GM12878 (cell line): ENCODE measurements around the gene CSNK1G2. TPM values are rescaled to one million over a fixed set of nuclear protein-coding genes. Genes with fewer than 3 reads are reported as not detected.
A peak's percentile ranks its signal among the peaks of the same experiment; 100 is the strongest.

ENCODE experiments used
- HDAC6 ChIP-seq: fragments of 200-600 bp; sonication (generic); IDR thresholded peaks from one replicate; pipeline ENCODE4 v1.8.0; 2017; ENCODE audit warnings: antibody characterized with exemption; ENCODE audit not compliant: unreplicated experiment
- MLLT1 ChIP-seq: fragments of 450-650 bp; IDR thresholded peaks from 2 replicates; pipeline ENCODE4 v1.6.1; 2016; ENCODE audit warnings: mild to moderate bottlenecking
- NFIC ChIP-seq: IDR thresholded peaks from 2 replicates; pipeline ENCODE4 v1.6.1; 2012; ENCODE audit warnings: low read depth, mild to moderate bottlenecking, inconsistent platforms, low read length, moderate library complexity
- RUNX3 ChIP-seq: IDR thresholded peaks from 2 replicates; pipeline ENCODE4 v1.6.1; 2012; ENCODE audit warnings: low read length, inconsistent platforms
- SPI1 ChIP-seq: IDR thresholded peaks from 2 replicates; pipeline ENCODE4 v1.6.1; 2011; ENCODE audit warnings: low read depth, mild to moderate bottlenecking, low read length, moderate library complexity, borderline replicate concordance; ENCODE audit not compliant: insufficient read depth
- ZNF384 ChIP-seq: IDR thresholded peaks from 2 replicates; pipeline ENCODE4 v1.6.1; 2012; ENCODE audit warnings: low read depth, mild to moderate bottlenecking, low read length, improper control_type of control experiment, borderline replicate concordance
- ZNF687 ChIP-seq: fragments of 450-650 bp; IDR thresholded peaks from 2 replicates; pipeline ENCODE4 v1.6.1; 2017; ENCODE audit warnings: mild to moderate bottlenecking, moderate library complexity
- polyA plus RNA-seq, 11 experiments: library from polyadenylated mRNA; depleted of rRNA in 4 of 11; unstranded in 6 of 11; stranded (reverse) in 5 of 11; fragments of >200 nt; fragmentation: Nextera tagmentation in 4 of 11; fragmentation: Illumina TruSeq in 1 of 11; extraction: Ambion mirVana in 4 of 11; extraction: Trizol in 1 of 11; gene quantifications; 1 replicate in 1 of 11; 2 replicates in 10 of 11; pipeline versions ENCODE4 v1.2.1 to v1.2.3, GENCODE V29; 2011 to 2016; ENCODE audit warnings: inconsistent platforms in 2 of 11, missing spikeins in 2 of 11, low read depth in 1 of 11
- total RNA-seq, 4 experiments: library from RNA; depleted of rRNA in 3 of 4; stranded (reverse); fragments of >200 nt in 3 of 4; fragmentation: Illumina TruSeq in 1 of 4; extraction: Trizol in 1 of 4; gene quantifications; 2 replicates each; pipeline versions ENCODE4 v1.2.1 to v1.2.3, GENCODE V29; 2013 to 2021

Gene CSNK1G2
- total and polyA plus RNA-seq, 10 of the 15 experiments (the other 5 are each of a cell fraction or from before 2014, with no cell fraction given): 0.64 to 109 (median 25.0) TPM

- no peak for TF ChIP-seq ZNF687
- peak; percentile 37; the same call in 1 of the 2 replicates for TF ChIP-seq RUNX3
- TF ChIP-seq SPI1: 0 out of 2 replicates have a peak, but pooled peaks have one; percentile 17
- TF ChIP-seq MLLT1: no peak
- peak; percentile 53; the same call in 1 of the 2 replicates for TF ChIP-seq ZNF384
- no peak for TF ChIP-seq HDAC6
- TF ChIP-seq NFIC: no peak
Observed at GRCh38 chr19:1923319-1923718, 17.7 kb upstream of the CSNK1G2 start (continued).
